Endodermal cell (in vitro differentiated cells): ENCODE measurements around the gene MT4. TPM values are rescaled to one million over a fixed set of nuclear protein-coding genes. Genes with fewer than 3 reads are reported as not detected.
"Not testable (repeated sequence)": the region's sequence is repeated elsewhere in the genome, so short reads cannot be mapped to it uniquely, and the experiment has no call there.

Experiments
- DNase-seq: peaks from one replicate; pipeline ENCODE4 v3.0.0-alpha.2; 2017
- H3K27ac ChIP-seq: 2 replicates; pipeline ENCODE4 v1.5.1; 2013; ENCODE audit warnings: mild to moderate bottlenecking, low read depth, low read length, moderate library complexity
- H3K27me3 ChIP-seq: 2 replicates; pipeline ENCODE4 v1.6.1; 2013; ENCODE audit warnings: mild to moderate bottlenecking, low read length, moderate library complexity; ENCODE audit not compliant: insufficient read depth, control insufficient read depth, poor library complexity, severe bottlenecking
- H3K36me3 ChIP-seq: 2 replicates; pipeline ENCODE4 v1.7.0; 2013; ENCODE audit warnings: mild to moderate bottlenecking, low read length, moderate library complexity; ENCODE audit not compliant: control insufficient read depth, insufficient read depth
- H3K4me1 ChIP-seq: one replicate; pipeline ENCODE4 v1.7.0; 2013; ENCODE audit warnings: low read length; ENCODE audit not compliant: control insufficient read depth, insufficient read depth
- H3K4me3 ChIP-seq: 2 replicates; pipeline ENCODE4 v1.5.1; 2013; ENCODE audit warnings: mild to moderate bottlenecking, low read length, moderate library complexity
- H3K9ac ChIP-seq: 2 replicates; pipeline ENCODE4 v1.6.1; 2013; ENCODE audit warnings: mild to moderate bottlenecking, low read length, moderate library complexity; ENCODE audit not compliant: poor library complexity, severe bottlenecking; ENCODE audit errors: extremely low read depth
- H3K9me3 ChIP-seq: 2 replicates; pipeline ENCODE4 v1.6.1; 2013; ENCODE audit warnings: mild to moderate bottlenecking, low read length, moderate library complexity; ENCODE audit not compliant: control insufficient read depth
- H3K27ac Mint-ChIP-seq: 2 replicates; pipeline ENCODE4 v1.8.0; 2020; ENCODE audit warnings: mixed read lengths
- H3K27me3 Mint-ChIP-seq: 2 replicates; pipeline ENCODE4 v1.8.0; 2021; ENCODE audit warnings: mild to moderate bottlenecking, mixed read lengths; ENCODE audit not compliant: insufficient read depth
- H3K36me3 Mint-ChIP-seq: 2 replicates; pipeline ENCODE4 v1.8.0; 2020; ENCODE audit warnings: low read depth, mixed read lengths
- H3K4me1 Mint-ChIP-seq: 2 replicates; pipeline ENCODE4 v1.8.0; 2020; ENCODE audit warnings: mixed read lengths
- H3K4me3 Mint-ChIP-seq: 2 replicates; pipeline ENCODE4 v1.8.0; 2020; ENCODE audit warnings: mild to moderate bottlenecking, moderate library complexity, mixed read lengths
- H3K9me3 Mint-ChIP-seq: 2 replicates; pipeline ENCODE4 v1.8.0; 2020; ENCODE audit warnings: mild to moderate bottlenecking, mixed read lengths
- WGBS, 2 experiments: methylation state at CpG; one replicate each; pipeline versions ENCODE4 v1.1.5 to v1.1.7; 2013; ENCODE audit warnings: missing lambda C conversion rate in 2 of 2, mixed read lengths in 1 of 2; ENCODE audit not compliant: insufficient coverage in 1 of 2, insufficient read length in 1 of 2; 5-methylcytosine and 5-hydroxymethylcytosine counted together
- total RNA-seq, 2 donors: library from RNA; stranded (reverse); fragmentation: NEBNext Ultra II Directional in 1 of 2; extraction: Animal tissue kit (Norgen Biotek cat#: 25700) in 1 of 2; gene quantifications; 2 replicates in 1 of 2; 3 replicates in 1 of 2; pipeline ENCODE4 v1.2.1, GENCODE V29; 2021
- TF ChIP-seq, protein P1 (sequence below): fragments of 200-600 bp; sonication (generic); conservative IDR thresholded peaks from 2 replicates; pipeline ENCODE4 v1.5.0; 2021; ENCODE audit warnings: antibody characterized with exemption, mild to moderate bottlenecking

The MT4 gene
- total RNA-seq, 2 donors from 2014 or later = not detected

DNA sequence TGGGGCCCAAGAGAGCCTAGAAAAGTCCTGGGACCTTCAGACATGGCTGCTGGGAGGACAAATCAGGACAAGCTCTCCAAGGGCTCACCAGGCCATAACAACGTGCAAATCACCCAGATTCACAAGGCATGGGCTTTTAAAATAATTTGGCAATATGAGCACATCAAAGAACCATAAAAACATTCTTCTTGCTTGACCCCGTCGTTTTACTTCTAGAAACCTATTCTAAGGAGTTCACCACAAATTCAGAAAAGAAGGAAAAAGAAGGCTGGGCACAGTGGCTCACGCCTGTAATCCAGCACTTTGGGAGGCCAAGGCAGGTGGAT, 12.4 kb downstream of the MT4 start:
- peaks cover 18% of the 10 kb centered on the region for H3K9me3 ChIP-seq
- TF ChIP-seq, protein P1, sequence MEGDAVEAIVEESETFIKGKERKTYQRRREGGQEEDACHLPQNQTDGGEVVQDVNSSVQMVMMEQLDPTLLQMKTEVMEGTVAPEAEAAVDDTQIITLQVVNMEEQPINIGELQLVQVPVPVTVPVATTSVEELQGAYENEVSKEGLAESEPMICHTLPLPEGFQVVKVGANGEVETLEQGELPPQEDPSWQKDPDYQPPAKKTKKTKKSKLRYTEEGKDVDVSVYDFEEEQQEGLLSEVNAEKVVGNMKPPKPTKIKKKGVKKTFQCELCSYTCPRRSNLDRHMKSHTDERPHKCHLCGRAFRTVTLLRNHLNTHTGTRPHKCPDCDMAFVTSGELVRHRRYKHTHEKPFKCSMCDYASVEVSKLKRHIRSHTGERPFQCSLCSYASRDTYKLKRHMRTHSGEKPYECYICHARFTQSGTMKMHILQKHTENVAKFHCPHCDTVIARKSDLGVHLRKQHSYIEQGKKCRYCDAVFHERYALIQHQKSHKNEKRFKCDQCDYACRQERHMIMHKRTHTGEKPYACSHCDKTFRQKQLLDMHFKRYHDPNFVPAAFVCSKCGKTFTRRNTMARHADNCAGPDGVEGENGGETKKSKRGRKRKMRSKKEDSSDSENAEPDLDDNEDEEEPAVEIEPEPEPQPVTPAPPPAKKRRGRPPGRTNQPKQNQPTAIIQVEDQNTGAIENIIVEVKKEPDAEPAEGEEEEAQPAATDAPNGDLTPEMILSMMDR = no peak
- no peak overlapping the region for H3K4me3 ChIP-seq
- 84 to 89% methylated on average over 4 of the region's 4 CpGs for WGBS, 2 experiments
- peaks cover 9% of the 10 kb centered on the region for H3K4me1 Mint-ChIP-seq
- no peaks in the 10 kb centered on the region for H3K36me3 Mint-ChIP-seq
- H3K4me3 Mint-ChIP-seq = no peak overlapping the region
- no peak overlapping the region for H3K9ac ChIP-seq
- H3K27ac Mint-ChIP-seq = no peak overlapping the region
- peaks cover 6% of the 10 kb centered on the region for H3K27me3 ChIP-seq
- no peak for DNase-seq
- H3K27ac ChIP-seq = no peak overlapping the region
- H3K27me3 Mint-ChIP-seq = peaks cover 3% of the 10 kb centered on the region
- H3K9me3 Mint-ChIP-seq = peaks cover 9% of the 10 kb centered on the region
- no peaks in the 10 kb centered on the region for H3K36me3 ChIP-seq
- peaks cover 3% of the 10 kb centered on the region for H3K4me1 ChIP-seq

DNA sequence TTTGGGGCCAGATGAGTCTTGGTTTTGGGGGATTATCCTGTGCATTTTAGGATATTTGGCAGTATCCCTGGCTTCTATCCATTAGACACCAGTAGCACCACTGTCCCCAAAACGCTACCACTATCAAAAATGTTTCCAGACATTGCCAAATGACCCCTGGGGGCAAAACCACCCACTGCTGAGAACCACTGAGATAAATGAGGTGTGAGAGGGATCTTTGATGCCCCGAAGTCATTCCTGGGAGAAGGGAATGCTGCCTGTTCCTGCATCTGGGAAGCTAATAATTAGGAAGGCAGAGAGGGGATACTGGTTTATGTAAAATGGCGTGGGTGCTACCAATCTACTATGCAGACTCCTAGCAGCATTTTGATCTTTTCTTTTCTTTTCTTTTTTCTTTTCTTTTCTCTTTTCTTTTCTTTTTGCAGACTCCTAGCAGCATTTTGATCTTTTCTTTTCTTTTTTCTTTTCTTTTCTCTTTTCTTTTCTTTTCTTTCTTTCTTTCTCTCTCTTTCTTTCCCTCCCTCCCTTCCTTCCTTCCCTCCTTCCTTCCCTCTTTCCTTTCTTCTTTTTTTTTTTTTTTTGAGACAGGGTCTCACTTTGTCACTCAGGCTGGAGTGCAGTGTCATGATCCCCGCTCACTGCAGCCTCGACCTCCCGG, 15.6 kb downstream of the MT4 start:
- Mint-ChIP-seq H3K27me3 (peaks cover 9% of the 10 kb centered on the region), H3K27ac (no peak overlapping the region), H3K4me3 (no peak overlapping the region), H3K36me3 (no peaks in the 10 kb centered on the region), H3K9me3 (peaks cover 9% of the 10 kb centered on the region), H3K4me1 (peaks cover 21% of the 10 kb centered on the region)
- WGBS, 2 experiments = 92% methylated on average over 5 to 6 of the region's 6 CpGs
- Histone ChIP-seq H3K27me3 (no peaks in the 10 kb centered on the region), H3K4me1 (peaks cover 3% of the 10 kb centered on the region), H3K27ac (no peak overlapping the region), H3K9ac (no peak overlapping the region), H3K9me3 (peaks cover 8% of the 10 kb centered on the region), H3K4me3 (no peak overlapping the region), H3K36me3 (no peaks in the 10 kb centered on the region)
- no peak for DNase-seq
- TF ChIP-seq, protein P1 = no peak

- H3K27ac Mint-ChIP-seq, H3K9ac ChIP-seq, H3K9me3 ChIP-seq, H3K36me3 Mint-ChIP-seq, H3K27ac ChIP-seq, H3K4me3 Mint-ChIP-seq, H3K36me3 ChIP-seq, H3K4me1 ChIP-seq, H3K9me3 Mint-ChIP-seq, H3K4me3 ChIP-seq, DNase-seq: not testable (repeated sequence)
- peaks cover 32% of the 10 kb centered on the region for H3K27me3 Mint-ChIP-seq
- H3K4me1 Mint-ChIP-seq = peaks cover 21% of the 10 kb centered on the region
- WGBS, 2 experiments = 94 to 100% methylated on average over 1 to 2 of the region's 2 CpGs
- peaks cover 18% of the 10 kb centered on the region for H3K27me3 ChIP-seq
Observed at GRCh38 chr16:56582911-56583310, 18.0 kb downstream of the MT4 start.
